HL-60 (cell line): Measurements from ENCODE around the gene ANO9.

Experiments used
- DNase-seq, 2 experiments: peaks; one replicate each; pipeline ENCODE4 v3.0.0-alpha.2; 2010 to 2020; ENCODE audit warnings: low read depth in 1 of 2, low spot score in 1 of 2
- H3K27ac ChIP-seq: fragments of 250-450 bp; sonication (Bioruptor Pico); replicated peaks from 2 replicates; pipeline ENCODE4 v1.5.1; 2020; ENCODE audit warnings: mild to moderate bottlenecking, moderate library complexity
- H3K27me3 ChIP-seq: fragments of 250-450 bp; sonication (Bioruptor Pico); 2 replicates; pipeline ENCODE4 v1.5.1; 2021; ENCODE audit warnings: mild to moderate bottlenecking, moderate library complexity; ENCODE audit not compliant: insufficient read depth, poor library complexity, severe bottlenecking
- H3K4me3 ChIP-seq: replicated peaks from 2 replicates; pipeline ENCODE4 v1.5.1; 2011; ENCODE audit warnings: mild to moderate bottlenecking, control low read depth, low read length; ENCODE audit not compliant: insufficient read depth
- GABPA ChIP-seq: IDR thresholded peaks from 2 replicates; pipeline ENCODE4 v1.6.1; 2012; ENCODE audit warnings: low read depth
- POLR2AphosphoS5 ChIP-seq: IDR thresholded peaks from 2 replicates; pipeline ENCODE4 v1.6.1; 2012; ENCODE audit warnings: low read depth
- SPI1 ChIP-seq: IDR thresholded peaks from 2 replicates; pipeline ENCODE4 v1.6.1; 2012; ENCODE audit warnings: low read depth, mild to moderate bottlenecking, borderline replicate concordance
- TF ChIP-seq, protein P1 (sequence below): IDR thresholded peaks from 2 replicates; pipeline ENCODE4 v1.6.1; 2012; ENCODE audit warnings: low read depth; ENCODE audit not compliant: insufficient replicate concordance
- TF ChIP-seq, protein P2 (sequence below): IDR thresholded peaks from one replicate; pipeline ENCODE4 v1.5.1; 2011; ENCODE audit warnings: low read length, control low read depth, inconsistent platforms; ENCODE audit not compliant: insufficient read depth

Gene ANO9

DNA sequence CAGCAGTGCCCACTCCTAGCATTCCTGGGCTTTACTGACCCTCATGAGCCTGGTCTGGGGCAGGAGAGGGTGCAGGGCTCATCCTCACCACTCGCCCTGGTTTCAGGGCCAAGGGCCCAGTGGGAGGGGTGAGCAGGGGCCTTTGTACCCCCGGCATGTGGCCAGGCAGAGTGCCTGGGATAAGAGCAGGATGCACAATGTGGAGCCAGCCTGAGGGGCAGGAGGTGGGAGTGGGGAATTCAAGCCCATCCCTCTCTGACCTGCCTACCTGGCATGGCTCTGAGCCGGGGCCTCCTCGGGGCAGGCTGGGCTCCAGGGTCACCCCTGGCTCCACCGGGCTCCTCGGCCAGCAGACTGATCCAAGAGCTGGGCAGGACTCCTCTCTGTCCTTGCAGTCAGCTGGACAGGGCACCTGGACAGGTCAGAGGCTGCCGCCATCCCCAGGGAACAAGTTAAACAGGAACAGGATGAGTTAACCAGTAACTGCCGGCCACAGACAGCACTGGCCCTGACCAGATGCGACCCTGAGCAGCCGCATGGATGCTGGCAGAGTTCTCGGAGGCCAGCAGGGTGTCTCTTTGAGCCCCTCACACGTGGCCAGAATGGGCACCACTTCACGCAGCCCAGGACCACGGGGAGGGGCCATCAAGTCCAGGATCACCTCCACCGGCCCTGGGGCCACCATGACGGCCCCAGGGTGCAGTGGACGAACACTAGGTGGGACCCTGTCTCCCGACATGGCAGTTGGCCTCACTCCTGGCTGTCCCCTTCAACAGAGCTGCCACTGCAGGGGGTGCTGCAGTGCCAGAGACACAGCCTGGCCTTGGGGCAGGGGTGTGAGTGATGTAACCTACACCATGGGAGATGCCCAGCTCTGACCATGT, 32.0 kb downstream of the ANO9 start:
- no peak overlapping the region for H3K27ac ChIP-seq
- H3K27me3 ChIP-seq = no peaks in the 10 kb centered on the region
- no peak for DNase-seq
- TF ChIP-seq POLR2AphosphoS5 (no peak), SPI1 (no peak), GABPA (no peak)
- TF ChIP-seq, protein P1, sequence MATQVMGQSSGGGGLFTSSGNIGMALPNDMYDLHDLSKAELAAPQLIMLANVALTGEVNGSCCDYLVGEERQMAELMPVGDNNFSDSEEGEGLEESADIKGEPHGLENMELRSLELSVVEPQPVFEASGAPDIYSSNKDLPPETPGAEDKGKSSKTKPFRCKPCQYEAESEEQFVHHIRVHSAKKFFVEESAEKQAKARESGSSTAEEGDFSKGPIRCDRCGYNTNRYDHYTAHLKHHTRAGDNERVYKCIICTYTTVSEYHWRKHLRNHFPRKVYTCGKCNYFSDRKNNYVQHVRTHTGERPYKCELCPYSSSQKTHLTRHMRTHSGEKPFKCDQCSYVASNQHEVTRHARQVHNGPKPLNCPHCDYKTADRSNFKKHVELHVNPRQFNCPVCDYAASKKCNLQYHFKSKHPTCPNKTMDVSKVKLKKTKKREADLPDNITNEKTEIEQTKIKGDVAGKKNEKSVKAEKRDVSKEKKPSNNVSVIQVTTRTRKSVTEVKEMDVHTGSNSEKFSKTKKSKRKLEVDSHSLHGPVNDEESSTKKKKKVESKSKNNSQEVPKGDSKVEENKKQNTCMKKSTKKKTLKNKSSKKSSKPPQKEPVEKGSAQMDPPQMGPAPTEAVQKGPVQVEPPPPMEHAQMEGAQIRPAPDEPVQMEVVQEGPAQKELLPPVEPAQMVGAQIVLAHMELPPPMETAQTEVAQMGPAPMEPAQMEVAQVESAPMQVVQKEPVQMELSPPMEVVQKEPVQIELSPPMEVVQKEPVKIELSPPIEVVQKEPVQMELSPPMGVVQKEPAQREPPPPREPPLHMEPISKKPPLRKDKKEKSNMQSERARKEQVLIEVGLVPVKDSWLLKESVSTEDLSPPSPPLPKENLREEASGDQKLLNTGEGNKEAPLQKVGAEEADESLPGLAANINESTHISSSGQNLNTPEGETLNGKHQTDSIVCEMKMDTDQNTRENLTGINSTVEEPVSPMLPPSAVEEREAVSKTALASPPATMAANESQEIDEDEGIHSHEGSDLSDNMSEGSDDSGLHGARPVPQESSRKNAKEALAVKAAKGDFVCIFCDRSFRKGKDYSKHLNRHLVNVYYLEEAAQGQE = no peak
- TF ChIP-seq, protein P2, sequence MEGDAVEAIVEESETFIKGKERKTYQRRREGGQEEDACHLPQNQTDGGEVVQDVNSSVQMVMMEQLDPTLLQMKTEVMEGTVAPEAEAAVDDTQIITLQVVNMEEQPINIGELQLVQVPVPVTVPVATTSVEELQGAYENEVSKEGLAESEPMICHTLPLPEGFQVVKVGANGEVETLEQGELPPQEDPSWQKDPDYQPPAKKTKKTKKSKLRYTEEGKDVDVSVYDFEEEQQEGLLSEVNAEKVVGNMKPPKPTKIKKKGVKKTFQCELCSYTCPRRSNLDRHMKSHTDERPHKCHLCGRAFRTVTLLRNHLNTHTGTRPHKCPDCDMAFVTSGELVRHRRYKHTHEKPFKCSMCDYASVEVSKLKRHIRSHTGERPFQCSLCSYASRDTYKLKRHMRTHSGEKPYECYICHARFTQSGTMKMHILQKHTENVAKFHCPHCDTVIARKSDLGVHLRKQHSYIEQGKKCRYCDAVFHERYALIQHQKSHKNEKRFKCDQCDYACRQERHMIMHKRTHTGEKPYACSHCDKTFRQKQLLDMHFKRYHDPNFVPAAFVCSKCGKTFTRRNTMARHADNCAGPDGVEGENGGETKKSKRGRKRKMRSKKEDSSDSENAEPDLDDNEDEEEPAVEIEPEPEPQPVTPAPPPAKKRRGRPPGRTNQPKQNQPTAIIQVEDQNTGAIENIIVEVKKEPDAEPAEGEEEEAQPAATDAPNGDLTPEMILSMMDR = no peak
- H3K4me3 ChIP-seq = no peak overlapping the region

DNA sequence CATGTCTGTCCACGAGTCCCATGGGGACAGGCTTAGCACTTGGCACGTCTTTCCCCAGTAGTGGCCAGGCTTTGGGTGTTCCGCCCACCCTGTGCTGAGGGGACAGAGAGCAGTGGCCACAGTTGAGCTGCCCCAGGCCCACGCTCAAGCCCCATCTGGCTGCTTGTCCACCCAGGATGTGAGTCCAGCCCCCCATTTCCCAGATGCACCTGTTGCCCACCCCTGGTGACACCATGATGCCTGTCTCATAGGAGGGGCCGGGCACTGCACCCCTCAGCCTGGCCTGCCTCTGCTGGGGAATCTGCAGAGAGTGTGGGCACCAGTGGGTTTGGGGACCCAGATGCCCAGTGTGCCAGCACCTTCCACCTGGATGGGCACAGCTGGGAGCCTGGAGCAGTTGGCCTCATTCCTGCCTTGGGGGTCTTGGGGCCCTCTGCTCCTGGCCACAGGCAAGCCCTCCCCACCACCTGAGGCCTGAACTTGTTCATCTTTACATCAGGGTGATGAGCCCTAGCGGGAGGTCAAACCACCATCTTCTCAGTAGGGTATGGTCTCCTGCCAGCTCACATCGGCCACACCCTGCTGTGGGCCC, 32.7 kb downstream of the ANO9 start:
- no peak for DNase-seq
- TF ChIP-seq, protein P2 = no peak
- TF ChIP-seq, protein P1 = no peak
- no peak for TF ChIP-seq GABPA
- TF ChIP-seq POLR2AphosphoS5 = no peak
- no peak for TF ChIP-seq SPI1
- Histone ChIP-seq H3K27ac (no peak overlapping the region), H3K4me3 (no peak overlapping the region), H3K27me3 (no peaks in the 10 kb centered on the region)

DNA sequence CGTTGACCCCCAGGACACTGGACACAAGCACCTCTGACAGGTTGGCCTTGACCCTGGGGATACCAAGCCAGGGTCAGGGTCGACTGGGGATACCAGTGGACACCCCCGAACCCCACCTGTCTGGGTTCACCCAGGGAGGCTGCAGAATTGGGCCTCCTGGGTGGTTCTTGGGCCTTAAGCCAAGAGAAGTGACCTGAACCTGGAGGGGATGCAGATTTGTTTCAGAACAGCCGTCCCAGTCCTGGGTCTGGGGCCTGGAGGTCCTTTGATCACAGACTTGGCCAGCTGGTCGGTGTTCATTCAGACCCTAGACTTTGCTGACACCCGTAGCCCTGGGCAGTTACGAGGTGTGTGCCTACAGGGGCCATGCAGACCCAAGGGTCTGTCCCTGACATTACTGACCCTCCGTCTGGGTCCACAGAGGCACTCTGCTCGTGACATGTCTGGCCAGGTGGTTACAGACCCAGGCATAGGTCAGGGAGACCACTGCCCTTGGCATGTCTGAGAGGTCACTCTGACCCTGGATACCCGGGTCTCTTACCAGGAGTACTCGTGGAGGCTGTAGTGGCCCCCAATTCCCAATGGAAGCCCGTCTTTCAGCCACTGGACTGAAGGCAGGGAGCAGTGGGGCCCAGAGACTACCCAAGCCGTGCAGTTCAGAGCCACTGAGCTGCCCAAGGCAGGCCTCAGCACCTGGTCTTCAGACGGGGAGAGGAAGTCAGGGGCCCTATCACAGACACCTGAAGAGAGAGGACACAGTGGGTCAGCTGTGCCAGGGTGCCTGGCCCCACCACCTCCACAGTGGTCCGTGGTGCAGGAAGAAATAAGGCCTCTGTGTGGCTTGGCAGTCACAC, 33.4 kb downstream of the ANO9 start:
- no peak for DNase-seq
- Histone ChIP-seq H3K4me3 (no peak overlapping the region), H3K27ac (no peak overlapping the region), H3K27me3 (no peaks in the 10 kb centered on the region)
- TF ChIP-seq SPI1 (no peak), GABPA (no peak)
- TF ChIP-seq, protein P2 = no peak
